Stimulated activated CD4-positive, alpha-beta T cell treated with anti-CD3 and anti-CD28 coated beads, Interleukin-2, amount 100 ng/mL, for 24 hours (primary cell): ENCODE data around the gene DISP3.
"Not testable (repeated sequence)": the region's sequence is repeated elsewhere in the genome, so short reads cannot be mapped to it uniquely, and the experiment has no call there.

Experiments used
- DNase-seq, 2 donors: peaks; one replicate each; pipeline ENCODE4 v3.0.0-alpha.2; 2020

Gene DISP3

DNA sequence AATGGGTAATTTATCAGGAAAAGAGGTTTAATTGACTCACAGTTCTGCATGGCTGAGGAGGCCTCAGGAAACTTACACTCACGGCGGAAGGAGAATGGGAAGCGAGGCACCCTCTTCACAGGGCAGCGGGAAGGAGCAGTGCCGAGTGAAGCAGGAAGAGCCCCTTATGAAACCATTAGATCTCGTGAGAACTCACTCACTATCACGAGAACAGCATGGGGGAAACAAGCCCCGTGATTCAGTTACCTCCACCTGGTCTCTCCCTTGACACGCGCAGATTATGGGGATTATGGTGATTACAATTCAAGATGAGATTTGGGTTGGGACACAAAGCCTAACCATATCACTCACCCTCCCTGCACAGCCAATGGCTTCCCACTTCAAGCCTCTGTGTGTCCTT lies 101.1 kb downstream of the DISP3 start:
- not testable (repeated sequence) for DNase-seq

DNA sequence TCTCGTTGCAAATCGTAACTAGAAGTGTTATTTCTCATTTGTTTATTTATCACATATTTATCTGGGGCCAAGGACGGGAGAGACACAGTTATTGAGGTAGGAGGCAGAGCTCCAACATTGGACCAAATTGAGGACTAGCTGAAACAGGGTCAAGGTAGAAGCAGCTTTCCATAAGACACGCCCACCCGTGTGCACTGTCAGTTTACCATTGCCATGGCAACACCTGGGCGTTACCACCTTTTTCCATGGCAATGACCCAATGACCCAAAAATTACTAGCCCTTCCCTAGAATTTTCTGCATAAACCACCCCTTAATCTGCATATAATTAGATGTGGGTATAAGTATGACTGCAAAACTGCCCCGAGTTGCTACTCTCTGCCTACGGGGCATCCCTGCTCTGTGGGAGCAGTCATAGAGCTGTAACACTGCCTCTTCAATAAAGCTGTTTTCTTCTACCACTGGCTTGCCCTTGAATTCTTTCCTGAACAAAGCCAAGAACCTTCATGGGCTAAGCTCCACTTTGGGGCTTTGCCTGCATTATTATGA lies 102.6 kb downstream of the DISP3 start:
- no peak for DNase-seq

DNA sequence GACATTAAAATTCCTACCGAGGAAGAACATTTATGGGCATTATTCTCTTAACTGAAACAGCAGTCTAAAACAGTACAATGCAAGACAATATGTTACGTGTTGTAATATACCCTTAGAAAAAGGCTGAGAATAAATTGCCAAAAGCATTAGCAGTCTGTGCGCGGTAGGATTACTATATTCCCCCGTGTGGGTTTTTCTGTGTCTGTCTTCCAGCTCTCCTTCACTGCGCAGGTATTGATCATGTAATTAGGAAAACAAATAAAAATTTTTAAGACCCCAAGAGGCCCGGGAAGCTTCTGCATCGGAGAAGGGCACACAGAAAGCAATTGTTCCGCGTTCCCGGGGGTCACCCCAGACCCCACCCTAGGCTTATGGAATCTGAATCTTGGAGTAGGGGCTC lies 106.4 kb downstream of the DISP3 start:
- DNase-seq = no peak
